ENCODE results near the gene LTK.

DNA sequence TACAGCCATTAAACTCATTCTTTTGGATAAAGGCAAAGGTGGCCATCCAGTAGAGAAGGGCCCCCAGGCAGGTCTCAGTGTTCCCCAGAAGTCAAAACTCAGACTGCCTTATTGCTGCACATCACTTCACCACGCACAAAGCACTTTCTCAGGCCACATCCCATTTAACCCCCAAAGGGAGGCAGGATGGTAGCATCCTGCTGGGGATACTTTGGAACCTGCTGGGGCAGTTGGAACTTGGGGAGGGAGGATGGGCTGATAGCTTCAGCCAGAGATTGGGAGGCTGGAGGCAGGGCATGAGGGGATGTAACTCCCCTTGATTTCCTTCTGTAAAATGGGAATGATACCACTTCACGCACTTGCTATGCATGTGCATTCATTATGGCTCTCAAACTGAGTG, 15.0 kb downstream of the LTK start:
- TF ChIP-seq POLR2A (IDR thresholded peaks at IDR 0.05) (no peak), CTCF (IDR thresholded peaks at IDR 0.05 in 8 of 11, conservative IDR thresholded peaks at IDR 0.05 in 3 of 11) (no peak), POLR2AphosphoS5 (IDR thresholded peaks at IDR 0.05) (no peak)

Data from spleen (tissue), 7 donors.